Astrocyte (in vitro differentiated cells and primary cell): ENCODE measurements around the gene PLGRKT. TPM values are rescaled to one million over a fixed set of nuclear protein-coding genes. Genes with fewer than 3 reads are reported as not detected.

Experiments
- DNase-seq: peaks from one replicate; pipeline ENCODE4 v3.0.0-alpha.2; 2010; ENCODE audit warnings: low read depth
- FAIRE-seq: peaks from 2 replicates; lab custom pipeline; 2011; peaks lifted over from hg19 to GRCh38; lab: Jason Lieb, UNC
- H2AFZ ChIP-seq: 2 replicates; pipeline ENCODE4 v1.6.0; 2012; ENCODE audit warnings: low read depth, low read length, inconsistent platforms
- H3K27ac ChIP-seq: 2 replicates; pipeline ENCODE4 v1.5.1; 2011; ENCODE audit warnings: low read depth, low read length, inconsistent platforms
- H3K27me3 ChIP-seq: 2 replicates; pipeline ENCODE4 v1.6.0; 2011; ENCODE audit warnings: low read length, inconsistent platforms; ENCODE audit not compliant: insufficient read depth
- H3K36me3 ChIP-seq: 2 replicates; pipeline ENCODE4 v1.5.1; 2011; ENCODE audit warnings: low read length, inconsistent platforms; ENCODE audit not compliant: insufficient read depth
- H3K4me1 ChIP-seq: 2 replicates; pipeline ENCODE4 v1.5.1; 2011; ENCODE audit warnings: low read length, inconsistent platforms; ENCODE audit not compliant: insufficient read depth
- H3K4me2 ChIP-seq: 2 replicates; pipeline ENCODE4 v1.6.0; 2012; ENCODE audit warnings: low read length, inconsistent platforms
- H3K4me3 ChIP-seq: 2 replicates; pipeline ENCODE4 v1.5.1; 2011; ENCODE audit warnings: low read depth, mild to moderate bottlenecking, low read length, inconsistent platforms; ENCODE audit not compliant: insufficient read depth
- H3K79me2 ChIP-seq: 2 replicates; pipeline ENCODE4 v1.6.0; 2012; ENCODE audit warnings: mild to moderate bottlenecking, low read length, inconsistent platforms; ENCODE audit not compliant: insufficient read depth
- H3K9ac ChIP-seq: 2 replicates; pipeline ENCODE4 v1.6.0; 2012; ENCODE audit warnings: mild to moderate bottlenecking, low read length, inconsistent platforms
- H3K9me3 ChIP-seq: 2 replicates; pipeline ENCODE4 v1.5.1; 2012; ENCODE audit warnings: low read depth, mild to moderate bottlenecking, low read length, inconsistent platforms; ENCODE audit not compliant: insufficient read depth
- H4K20me1 ChIP-seq: 2 replicates; pipeline ENCODE4 v1.6.0; 2012; ENCODE audit warnings: low read length, inconsistent platforms; ENCODE audit not compliant: insufficient read depth
- H3K27ac Mint-ChIP-seq: one replicate; pipeline ENCODE4 v1.8.0; 2021; ENCODE audit warnings: mild to moderate bottlenecking, mixed read lengths; ENCODE audit not compliant: unreplicated experiment
- H3K27me3 Mint-ChIP-seq: one replicate; pipeline ENCODE4 v1.8.0; 2021; ENCODE audit warnings: low read depth, mixed read lengths; ENCODE audit not compliant: unreplicated experiment
- H3K36me3 Mint-ChIP-seq: one replicate; pipeline ENCODE4 v1.8.0; 2021; ENCODE audit warnings: low read depth, mixed read lengths; ENCODE audit not compliant: unreplicated experiment
- H3K4me1 Mint-ChIP-seq: one replicate; pipeline ENCODE4 v1.8.0; 2021; ENCODE audit warnings: low read depth, mixed read lengths; ENCODE audit not compliant: unreplicated experiment
- H3K4me3 Mint-ChIP-seq: one replicate; pipeline ENCODE4 v1.8.0; 2021; ENCODE audit warnings: mild to moderate bottlenecking, moderate library complexity, mixed read lengths; ENCODE audit not compliant: unreplicated experiment
- H3K9me3 Mint-ChIP-seq: one replicate; pipeline ENCODE4 v1.8.0; 2021; ENCODE audit warnings: mild to moderate bottlenecking, mixed read lengths; ENCODE audit not compliant: unreplicated experiment
- EZH2 ChIP-seq: IDR thresholded peaks from 2 replicates; pipeline ENCODE4 v1.6.1; 2012; ENCODE audit warnings: mild to moderate bottlenecking, low read length, inconsistent platforms; ENCODE audit not compliant: insufficient read depth
- total RNA-seq: library from RNA; stranded (reverse); gene quantifications from 2 replicates; pipeline ENCODE4 v1.2.1, GENCODE V29; 2021
- TF ChIP-seq, protein P1 (sequence below): IDR thresholded peaks from 2 replicates; pipeline ENCODE4 v1.5.1; 2011; ENCODE audit warnings: low read depth, mild to moderate bottlenecking, inconsistent platforms, low read length, moderate library complexity; ENCODE audit not compliant: insufficient read depth

The PLGRKT gene
- total RNA-seq, 1 donor from 2014 or later = 10.6 TPM

- Histone ChIP-seq H3K9me3 (no peaks in the 10 kb centered on the region), H4K20me1 (no peaks in the 10 kb centered on the region), H3K9ac (no peak overlapping the region), H3K27me3 (no peaks in the 10 kb centered on the region), H3K79me2 (no peaks in the 10 kb centered on the region), H3K27ac (no peak overlapping the region), H3K4me2 (no peak overlapping the region), H2AFZ (no peak overlapping the region), H3K36me3 (no peaks in the 10 kb centered on the region), H3K4me1 (no peaks in the 10 kb centered on the region), H3K4me3 (no peak overlapping the region)
- Mint-ChIP-seq H3K9me3 (peaks cover 2% of the 10 kb centered on the region), H3K36me3 (peaks cover 9% of the 10 kb centered on the region), H3K27me3 (no peaks in the 10 kb centered on the region), H3K4me1 (peaks cover 5% of the 10 kb centered on the region), H3K4me3 (no peak overlapping the region), H3K27ac (no peak overlapping the region)
- no peak for DNase-seq
- no peak for FAIRE-seq
- TF ChIP-seq, protein P1, sequence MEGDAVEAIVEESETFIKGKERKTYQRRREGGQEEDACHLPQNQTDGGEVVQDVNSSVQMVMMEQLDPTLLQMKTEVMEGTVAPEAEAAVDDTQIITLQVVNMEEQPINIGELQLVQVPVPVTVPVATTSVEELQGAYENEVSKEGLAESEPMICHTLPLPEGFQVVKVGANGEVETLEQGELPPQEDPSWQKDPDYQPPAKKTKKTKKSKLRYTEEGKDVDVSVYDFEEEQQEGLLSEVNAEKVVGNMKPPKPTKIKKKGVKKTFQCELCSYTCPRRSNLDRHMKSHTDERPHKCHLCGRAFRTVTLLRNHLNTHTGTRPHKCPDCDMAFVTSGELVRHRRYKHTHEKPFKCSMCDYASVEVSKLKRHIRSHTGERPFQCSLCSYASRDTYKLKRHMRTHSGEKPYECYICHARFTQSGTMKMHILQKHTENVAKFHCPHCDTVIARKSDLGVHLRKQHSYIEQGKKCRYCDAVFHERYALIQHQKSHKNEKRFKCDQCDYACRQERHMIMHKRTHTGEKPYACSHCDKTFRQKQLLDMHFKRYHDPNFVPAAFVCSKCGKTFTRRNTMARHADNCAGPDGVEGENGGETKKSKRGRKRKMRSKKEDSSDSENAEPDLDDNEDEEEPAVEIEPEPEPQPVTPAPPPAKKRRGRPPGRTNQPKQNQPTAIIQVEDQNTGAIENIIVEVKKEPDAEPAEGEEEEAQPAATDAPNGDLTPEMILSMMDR = no peak
- TF ChIP-seq EZH2 = no peak
Observed at GRCh38 chr9:5419987-5420386, 17.7 kb downstream of the PLGRKT start.

- no peak for FAIRE-seq
- H3K4me1 ChIP-seq = no peaks in the 10 kb centered on the region
- H3K27ac Mint-ChIP-seq = no peak overlapping the region
- no peaks in the 10 kb centered on the region for H3K36me3 ChIP-seq
- H3K9me3 Mint-ChIP-seq = peaks cover 2% of the 10 kb centered on the region
- H3K27ac ChIP-seq = no peak overlapping the region
- H3K4me2 ChIP-seq = no peak overlapping the region
- TF ChIP-seq EZH2 = no peak
- TF ChIP-seq, protein P1 = no peak
- H3K9me3 ChIP-seq = no peaks in the 10 kb centered on the region
- no peaks in the 10 kb centered on the region for H3K79me2 ChIP-seq
- H3K9ac ChIP-seq = no peak overlapping the region
- no peak overlapping the region for H2AFZ ChIP-seq
- H3K27me3 ChIP-seq = no peaks in the 10 kb centered on the region
- no peaks in the 10 kb centered on the region for H3K27me3 Mint-ChIP-seq
- no peaks in the 10 kb centered on the region for H4K20me1 ChIP-seq
- H3K4me1 Mint-ChIP-seq = peaks cover 5% of the 10 kb centered on the region
- no peak overlapping the region for H3K4me3 ChIP-seq
- peaks cover 9% of the 10 kb centered on the region for H3K36me3 Mint-ChIP-seq
- DNase-seq = no peak
- no peak overlapping the region for H3K4me3 Mint-ChIP-seq
Observed at GRCh38 chr9:5418481-5418880, 19.2 kb downstream of the PLGRKT start.

GRCh38 chr9:5416953-5417352, 20.8 kb downstream of the PLGRKT start:
- no peak for DNase-seq

More at GRCh38 chr9:5416953-5417352, 20.8 kb downstream of the PLGRKT start:
- Mint-ChIP-seq H3K27ac (no peak overlapping the region), H3K27me3 (no peaks in the 10 kb centered on the region), H3K4me1 (peaks cover 5% of the 10 kb centered on the region), H3K36me3 (peaks cover 11% of the 10 kb centered on the region), H3K4me3 (no peak overlapping the region), H3K9me3 (peaks cover 6% of the 10 kb centered on the region)
- Histone ChIP-seq H2AFZ (no peak overlapping the region), H3K4me2 (no peak overlapping the region), H3K9ac (no peak overlapping the region), H3K9me3 (no peaks in the 10 kb centered on the region), H3K4me3 (no peak overlapping the region), H3K4me1 (no peaks in the 10 kb centered on the region), H4K20me1 (no peaks in the 10 kb centered on the region), H3K79me2 (no peaks in the 10 kb centered on the region), H3K27ac (no peak overlapping the region), H3K27me3 (no peaks in the 10 kb centered on the region), H3K36me3 (no peaks in the 10 kb centered on the region)
- FAIRE-seq = no peak
- no peak for TF ChIP-seq EZH2
- TF ChIP-seq, protein P1 = no peak
